RWPE1 (cell line): ENCODE results near the gene INVS.
A peak's percentile ranks its signal among the peaks of the same experiment; 100 is the strongest.

ENCODE experiments used
- CTCF ChIA-PET: fragments of 350-600 bp; sonication (Branson Sonifier 250); formaldehyde crosslinking; extraction: SDS; loops from one replicate; lab custom pipeline; 2021; lab: Yijun Ruan, JAX
- POLR2A ChIA-PET: fragments of 400-600 bp; formaldehyde crosslinking; extraction: SDS; loops from one replicate; lab custom pipeline; 2020; ENCODE audit warnings: antibody characterized with exemption; ENCODE audit not compliant: low non-redundant PET; lab: Yijun Ruan, JAX
- DNase-seq: peaks from one replicate; pipeline ENCODE4 v3.0.0; 2012; ENCODE audit warnings: low spot score
- H3K27ac ChIP-seq: fragments of 450-650 bp; 2 replicates; pipeline ENCODE4 v1.5.1; 2017
- CTCF ChIP-seq: fragments of 450-650 bp; conservative IDR thresholded peaks from 2 replicates; pipeline ENCODE4 v1.5.1; 2017; ENCODE audit warnings: low read depth, mild to moderate bottlenecking

INVS gene

GRCh38 chr9:100084734-100085133 is 14.3 kb upstream of the INVS start:
- no peak for DNase-seq
- POLR2A ChIA-PET: no interaction called here
- CTCF ChIA-PET: no interaction called here
- H3K27ac ChIP-seq: no peak overlapping the region
- no peak for TF ChIP-seq CTCF

GRCh38 chr9:100086097-100086635 is 12.9 kb upstream of the INVS start:
- H3K27ac ChIP-seq: no peak overlapping the region

GRCh38 chr9:100087218-100087617 is 11.8 kb upstream of the INVS start:
- no peak overlapping the region for H3K27ac ChIP-seq
- no peak for TF ChIP-seq CTCF
- no peak for DNase-seq
- CTCF ChIA-PET: interaction anchor here (0.6 kb wide), 1 partner anchor 42 kb away, joined by 3 read pairs; no protein-coding TSS in a partner anchor
- POLR2A ChIA-PET: no interaction called here

More at GRCh38 chr9:100086097-100086635, 12.9 kb upstream of the INVS start:
- no peak for DNase-seq
- TF ChIP-seq CTCF: no peak
- POLR2A ChIA-PET: no interaction called here
- CTCF ChIA-PET: no interaction called here

GRCh38 chr9:100088202-100088601 is 10.8 kb upstream of the INVS start:
- ChIA-PET CTCF (no interaction called here), POLR2A (no interaction called here)
- no peak overlapping the region for H3K27ac ChIP-seq
- peak; percentile 60 for DNase-seq
- no peak for TF ChIP-seq CTCF

- no peak for TF ChIP-seq CTCF
- H3K27ac ChIP-seq: no peak overlapping the region
- DNase-seq: no peak
- CTCF ChIA-PET: no interaction called here
- POLR2A ChIA-PET: no interaction called here
Observed at GRCh38 chr9:100090880-100091279, 8.2 kb upstream of the INVS start.

GRCh38 chr9:100091650-100092049 is 7.4 kb upstream of the INVS start:
- H3K27ac ChIP-seq: no peak overlapping the region
- ChIA-PET POLR2A (no interaction called here), CTCF (no interaction called here)
- no peak for DNase-seq
- no peak for TF ChIP-seq CTCF
